HG03469 (cell line): Measurements from ENCODE around the gene FTCDNL1.

Experiments
- ATAC-seq: cut with Tn5 transposase; IDR thresholded peaks from one replicate; pipeline ENCODE4 v1.9.1; 2021; ENCODE audit warnings: mild to moderate bottlenecking, moderate library complexity, moderate number of reproducible peaks; ENCODE audit not compliant: unreplicated experiment

The FTCDNL1 gene

DNA sequence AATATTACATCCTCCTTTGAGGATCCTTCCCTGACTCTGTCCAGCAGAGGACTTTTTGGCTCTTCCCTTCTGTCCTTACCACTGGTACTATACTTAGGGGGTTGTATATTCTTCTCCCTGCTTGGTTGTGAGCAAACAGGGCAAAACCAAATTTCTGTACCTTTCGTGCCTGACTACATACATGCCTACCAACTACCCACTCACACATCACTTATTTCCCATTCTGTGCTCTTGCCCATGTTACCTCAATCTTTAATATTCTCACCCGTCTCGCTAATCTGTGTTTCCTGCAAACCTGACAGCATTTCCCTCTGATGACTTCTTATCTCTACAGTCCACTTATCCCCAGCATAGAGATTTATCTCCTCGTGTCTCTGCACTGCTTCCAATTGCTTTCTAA, 58.6 kb downstream of the FTCDNL1 start:
- no peak for ATAC-seq

- ATAC-seq, result no peak
Measured at GRCh38 chr2:199791326-199791725, 59.7 kb downstream of the FTCDNL1 start.

DNA sequence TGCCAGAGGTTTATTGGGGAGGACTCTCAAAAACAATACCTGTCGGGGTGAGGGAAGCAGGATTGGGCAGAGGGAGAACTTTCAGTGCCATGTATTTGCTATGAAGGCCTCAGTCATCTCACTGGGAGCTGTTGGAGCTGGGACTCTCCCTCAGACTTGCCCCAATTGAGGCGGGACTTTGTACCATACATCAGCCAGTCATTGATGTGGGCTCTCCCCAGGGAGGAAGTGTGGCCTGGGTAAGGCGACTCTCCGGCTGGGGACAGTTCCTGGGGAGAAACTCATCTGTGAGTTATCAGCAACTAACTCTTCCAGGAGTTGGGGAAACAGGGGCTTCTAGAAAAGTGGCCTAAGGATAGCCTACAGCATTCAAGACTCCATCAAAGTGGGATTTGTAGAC, 66.5 kb downstream of the FTCDNL1 start:
- no peak for ATAC-seq

GRCh38 chr2:199779589-199779988, 71.4 kb downstream of the FTCDNL1 start:
- no peak for ATAC-seq

- no peak for ATAC-seq
Measured at GRCh38 chr2:199778655-199779054, 72.3 kb downstream of the FTCDNL1 start.

DNA sequence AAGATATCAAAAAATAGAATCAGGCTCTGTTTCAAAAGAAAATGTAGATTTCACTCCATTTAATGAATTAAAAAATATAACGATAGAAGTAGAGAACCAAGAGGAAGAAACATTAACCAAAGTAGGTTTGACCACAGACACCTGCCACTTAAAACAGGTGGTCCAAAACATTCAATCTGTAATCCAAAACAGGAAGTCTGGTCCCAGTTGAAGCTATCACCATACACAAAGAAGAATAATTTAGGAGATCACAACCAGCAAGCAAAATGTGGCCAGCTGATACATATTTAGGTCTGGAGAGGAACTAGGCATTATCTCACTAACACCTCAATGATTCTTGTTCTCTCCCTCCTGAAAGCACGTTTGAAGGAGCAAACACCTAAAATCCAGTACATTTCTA, 73.1 kb downstream of the FTCDNL1 start:
- ATAC-seq, result no peak

GRCh38 chr2:199777315-199777714, 73.7 kb downstream of the FTCDNL1 start:
- ATAC-seq, result no peak

GRCh38 chr2:199775267-199775666, 75.7 kb downstream of the FTCDNL1 start:
- ATAC-seq, result no peak

DNA sequence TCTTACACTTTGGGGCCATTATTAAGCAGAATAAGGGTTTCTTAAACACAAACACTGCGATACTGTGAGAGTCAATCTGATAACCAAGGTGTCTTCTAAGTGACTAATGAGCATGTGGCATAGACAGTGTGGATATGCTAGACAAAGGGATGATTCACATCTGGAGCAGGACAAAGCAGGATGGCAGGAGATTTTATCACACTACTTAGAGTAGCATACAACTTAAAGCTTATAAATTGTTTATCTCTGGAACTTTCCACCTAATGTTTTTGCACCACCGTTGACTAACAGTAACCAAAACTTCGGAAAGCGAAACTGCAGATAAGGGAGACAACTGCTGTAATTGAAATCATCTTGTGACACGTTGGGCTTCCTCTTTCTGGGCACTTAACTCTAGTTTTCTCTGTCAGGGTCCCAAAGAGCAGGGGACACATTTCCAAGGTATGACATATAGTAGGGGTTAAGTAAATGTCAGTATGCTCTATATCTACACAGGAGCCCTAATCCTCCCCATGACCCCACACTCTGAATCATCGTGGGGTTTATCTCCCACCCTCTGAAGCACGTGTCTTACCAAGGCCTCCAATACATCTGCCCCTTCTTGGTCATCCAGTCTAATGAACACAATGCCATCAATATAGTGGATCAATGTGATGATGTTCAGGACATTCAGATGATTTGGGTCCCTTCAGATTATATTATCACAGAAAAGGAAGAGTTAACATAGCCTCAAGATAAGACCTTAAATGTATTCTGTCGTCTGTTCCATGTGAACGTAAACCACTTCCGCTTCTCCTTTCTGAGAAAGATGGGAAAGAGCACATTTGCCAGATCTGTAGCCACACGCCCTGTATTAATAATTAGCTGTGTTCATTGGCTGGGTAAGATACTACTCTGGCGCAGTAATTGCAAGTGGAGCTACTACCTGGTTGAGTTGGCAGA, 78.7 kb downstream of the FTCDNL1 start:
- ATAC-seq, result no peak

DNA sequence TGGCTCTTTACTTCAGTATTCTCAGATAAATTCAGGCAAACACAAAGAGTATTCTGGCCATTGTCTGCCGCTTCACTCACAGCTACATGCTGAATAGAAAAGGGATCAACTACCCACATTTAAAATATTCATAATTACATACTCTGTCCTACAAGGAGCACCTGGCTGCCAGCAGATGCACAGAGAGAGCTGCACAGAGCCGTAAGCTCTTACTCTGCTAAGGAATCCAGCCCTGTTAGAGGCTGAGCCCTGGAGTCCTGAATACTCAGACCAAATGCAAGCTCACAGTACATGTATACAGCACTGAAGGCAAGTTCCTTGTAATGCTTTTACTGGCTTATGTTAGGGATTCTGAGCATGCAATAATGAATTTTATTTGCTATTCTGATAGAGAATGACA, 80.3 kb downstream of the FTCDNL1 start:
- no peak for ATAC-seq

- no peak for ATAC-seq
Measured at GRCh38 chr2:199765646-199766045, 85.3 kb downstream of the FTCDNL1 start.

DNA sequence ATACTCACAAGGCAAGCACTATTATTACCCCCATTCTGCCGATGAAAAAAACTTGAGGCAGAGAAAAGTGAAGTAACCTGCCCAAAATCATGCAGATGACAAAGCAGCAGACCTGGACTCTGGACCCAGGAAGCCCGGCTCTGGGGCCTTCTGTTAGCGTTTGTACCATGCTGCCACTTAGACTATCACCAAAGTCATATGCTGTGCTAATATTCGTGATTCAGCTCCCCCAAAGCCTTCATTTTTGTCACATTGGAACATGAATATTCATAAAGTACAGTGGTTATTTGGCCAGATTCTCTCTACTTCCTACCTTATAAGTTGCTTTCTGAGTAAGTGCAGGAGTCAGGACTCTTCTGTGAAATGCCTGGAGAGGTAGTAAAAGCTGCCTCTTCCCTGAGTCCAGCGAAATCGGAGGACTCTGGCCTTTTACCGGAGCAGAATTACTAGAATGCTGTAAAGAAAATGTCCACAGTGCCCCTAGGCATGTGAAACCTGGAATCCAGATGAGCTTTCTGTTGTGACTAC, 86.7 kb downstream of the FTCDNL1 start:
- no peak for ATAC-seq

GRCh38 chr2:199762963-199763362, 88.0 kb downstream of the FTCDNL1 start:
- ATAC-seq, result no peak

DNA sequence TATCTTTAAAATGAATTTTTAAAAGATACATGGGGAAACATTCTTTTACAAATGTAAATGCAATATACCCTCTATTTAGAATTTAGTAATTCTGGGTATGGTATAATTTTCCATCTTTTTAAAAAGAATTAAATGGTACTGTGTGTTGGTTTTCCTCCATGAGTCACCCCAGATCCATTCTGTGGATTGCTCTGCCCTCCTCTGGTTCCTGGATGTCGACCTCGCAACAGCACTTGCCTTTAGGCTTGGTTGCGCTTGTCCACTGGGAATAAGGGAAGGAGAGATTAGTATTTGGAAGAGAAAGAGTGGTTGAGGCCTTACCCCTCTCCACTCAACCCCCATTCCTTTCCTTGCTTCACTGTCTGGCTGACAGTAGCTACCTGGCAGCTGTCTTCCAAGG, 90.4 kb downstream of the FTCDNL1 start:
- ATAC-seq, result no peak

- ATAC-seq, result no peak
Measured at GRCh38 chr2:199757233-199757870, 93.6 kb downstream of the FTCDNL1 start.

- no peak for ATAC-seq
Measured at GRCh38 chr2:199756743-199757142, 94.2 kb downstream of the FTCDNL1 start.

DNA sequence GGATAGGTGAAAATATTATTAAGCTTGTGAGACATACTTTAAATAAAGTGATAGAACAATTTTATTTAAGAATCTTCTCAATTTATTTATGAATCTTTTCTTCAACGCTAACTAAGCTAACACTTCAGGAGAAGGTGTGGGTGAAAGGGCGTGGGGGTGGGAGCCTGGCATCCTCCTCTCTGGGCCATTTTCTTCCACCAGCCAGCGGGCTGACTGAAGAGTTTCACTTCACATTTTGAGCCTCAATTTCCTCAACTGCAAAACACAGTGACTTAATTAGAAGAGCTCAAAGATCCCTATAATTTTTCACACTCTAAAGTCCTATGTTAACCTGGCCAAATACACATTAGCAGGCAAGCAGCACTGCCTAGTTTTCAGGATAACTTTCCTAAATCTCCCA, 94.8 kb downstream of the FTCDNL1 start:
- no peak for ATAC-seq

DNA sequence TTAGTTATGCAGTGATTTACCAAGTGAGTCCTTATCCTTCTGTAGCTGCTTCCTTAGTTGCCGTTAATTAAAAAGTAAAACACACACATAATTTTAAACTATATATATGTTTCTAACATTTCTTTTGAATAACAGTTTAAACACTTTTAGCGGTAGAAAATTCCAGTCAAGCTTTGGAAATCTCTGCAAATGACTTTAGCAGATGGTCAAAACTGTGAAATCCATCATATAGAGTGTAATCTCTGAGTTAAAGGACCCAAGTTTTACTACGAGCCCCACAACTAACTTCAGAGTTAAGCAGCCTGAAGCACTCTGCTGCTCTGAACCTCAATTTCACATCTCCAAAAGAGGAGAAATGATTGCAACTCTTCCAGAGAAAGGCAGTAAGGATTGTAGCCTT, 96.2 kb downstream of the FTCDNL1 start:
- no peak for ATAC-seq

DNA sequence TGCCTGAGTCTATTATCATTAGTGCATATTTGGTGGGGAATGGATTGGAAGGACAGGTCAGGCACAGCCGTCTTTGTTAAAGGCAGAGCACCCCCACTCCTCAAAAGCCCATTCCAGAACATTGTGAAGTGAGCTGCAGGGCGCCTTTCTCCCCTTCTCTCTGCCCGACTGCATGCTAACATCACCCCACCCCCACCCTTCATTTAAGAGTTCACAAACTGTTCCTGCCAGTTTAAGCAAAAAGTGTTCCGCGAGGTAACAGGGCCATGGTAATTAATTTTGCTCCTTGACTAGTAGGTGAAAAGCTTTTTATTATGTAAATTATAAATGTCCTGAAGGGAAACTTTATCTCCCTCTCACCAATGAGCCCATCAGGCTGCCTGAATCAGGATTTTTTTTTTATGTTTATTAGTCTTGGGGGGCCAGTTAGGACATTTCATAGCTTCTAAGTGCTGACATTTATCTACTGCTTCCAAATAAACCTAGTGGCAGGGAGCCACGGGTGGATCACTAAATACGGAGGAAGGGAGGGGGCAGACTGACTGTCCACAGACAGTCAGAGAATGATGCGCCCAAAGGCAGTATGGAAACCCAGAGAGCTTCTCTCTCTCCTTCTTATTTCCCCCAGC, 99.4 kb downstream of the FTCDNL1 start:
- ATAC-seq, result no peak

DNA sequence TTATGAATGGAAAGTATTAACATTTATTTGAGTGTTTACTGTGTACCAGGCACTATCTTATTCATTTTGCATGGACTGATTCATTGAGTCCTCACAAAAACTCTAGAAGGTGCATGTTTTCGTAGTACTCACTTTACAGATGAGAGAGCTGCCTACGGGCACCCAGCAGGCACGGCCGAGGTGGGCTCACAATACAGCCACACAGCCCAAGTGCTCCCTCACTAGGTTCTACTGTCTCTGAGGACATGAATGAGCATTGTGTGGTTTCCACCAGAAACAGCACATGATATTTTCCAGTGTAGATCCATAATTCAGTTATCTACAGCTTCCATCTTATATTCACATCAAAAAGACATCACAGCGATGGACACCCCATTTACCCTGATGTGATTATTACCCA, 101.4 kb downstream of the FTCDNL1 start:
- ATAC-seq, result no peak

- no peak for ATAC-seq
Measured at GRCh38 chr2:199744724-199745123, 106.3 kb downstream of the FTCDNL1 start.

- ATAC-seq, result no peak
Measured at GRCh38 chr2:199744260-199744659, 106.7 kb downstream of the FTCDNL1 start.
